ENCODE data around the gene CNPY2.
"Not testable (repeated sequence)": the region's sequence is repeated elsewhere in the genome, so short reads cannot be mapped to it uniquely, and the experiment has no call there.

Gene CNPY2

GRCh38 chr12:56288705-56289387, 26.9 kb downstream of the CNPY2 start:
- Mint-ChIP-seq H3K27ac (no peak overlapping the region), H3K4me3 (no peak overlapping the region)

GRCh38 chr12:56286044-56286830, 29.6 kb downstream of the CNPY2 start:
- ATAC-seq = no peak
- Mint-ChIP-seq H3K27me3 (no peaks in the 10 kb centered on the region), H3K27ac (peak overlapping the region in 1 of 2 donors; percentile 88)

More at GRCh38 chr12:56288705-56289387, 26.9 kb downstream of the CNPY2 start:
- H3K4me1 Mint-ChIP-seq = peaks cover 33% of the 10 kb centered on the region
- no peaks in the 10 kb centered on the region for H3K9me3 Mint-ChIP-seq
- DNase-seq (no peak), ATAC-seq (no peak)
- no peaks in the 10 kb centered on the region for H3K27me3 Mint-ChIP-seq

DNA sequence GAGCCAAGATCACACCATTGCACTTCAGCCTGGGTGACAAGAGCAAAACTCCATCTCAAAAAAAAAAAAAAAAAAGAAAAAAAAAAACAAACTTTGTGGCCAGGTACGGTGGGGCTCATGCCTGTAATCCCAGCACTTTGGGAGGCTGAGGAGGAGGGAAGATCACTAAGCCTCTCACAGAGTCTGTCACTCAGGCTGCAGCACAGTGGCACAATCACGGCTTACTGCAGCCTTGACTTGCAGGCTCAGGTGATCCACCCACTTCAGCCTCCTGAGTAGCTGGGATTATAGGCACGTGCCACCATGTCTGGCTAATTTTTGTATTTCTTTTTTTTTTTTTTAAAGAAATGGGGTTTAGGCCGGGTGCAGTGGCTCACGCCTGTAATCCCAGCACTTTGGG, 31.5 kb downstream of the CNPY2 start:
- not testable (repeated sequence) for H3K27me3 Mint-ChIP-seq

More at GRCh38 chr12:56286044-56286830, 29.6 kb downstream of the CNPY2 start:
- Mint-ChIP-seq H3K9me3 (no peaks in the 10 kb centered on the region), H3K4me3 (no peak overlapping the region), H3K4me1 (peaks cover 12% of the 10 kb centered on the region)
- DNase-seq = no peak

GRCh38 chr12:56282579-56282978, 33.2 kb downstream of the CNPY2 start:
- Mint-ChIP-seq H3K27ac (no peak overlapping the region), H3K4me1 (no peaks in the 10 kb centered on the region), H3K9me3 (no peaks in the 10 kb centered on the region), H3K27me3 (no peaks in the 10 kb centered on the region), H3K4me3 (no peak overlapping the region)
- DNase-seq = no peak
- no peak for ATAC-seq

More for the DNA sequence above, 31.5 kb downstream of the CNPY2 start:
- not testable (repeated sequence) for H3K27ac Mint-ChIP-seq, DNase-seq, H3K9me3 Mint-ChIP-seq, H3K4me1 Mint-ChIP-seq, ATAC-seq, H3K4me3 Mint-ChIP-seq

DNA sequence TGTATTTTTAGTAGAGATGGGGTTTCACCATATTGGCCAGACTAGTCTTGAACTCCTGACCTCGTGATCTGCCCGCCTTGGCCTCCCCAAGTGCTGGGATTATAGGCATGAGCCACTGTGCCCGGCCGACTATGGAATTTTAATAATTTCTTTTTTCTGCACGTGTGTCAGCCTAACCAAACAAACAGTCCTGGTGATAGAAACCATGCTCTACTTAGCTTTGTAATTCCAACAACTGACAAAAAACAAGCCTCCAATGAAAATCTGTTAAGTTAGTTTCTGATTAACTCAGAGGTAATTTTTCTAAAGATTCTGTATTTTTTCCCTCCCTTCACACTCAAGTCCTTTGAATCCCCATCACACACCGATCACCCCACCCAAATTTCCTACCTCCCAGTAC, 33.8 kb downstream of the CNPY2 start:
- H3K27me3 Mint-ChIP-seq = no peaks in the 10 kb centered on the region
- H3K9me3 Mint-ChIP-seq = no peaks in the 10 kb centered on the region
- DNase-seq (no peak), ATAC-seq (no peak)
- H3K27ac Mint-ChIP-seq = peak overlapping the region in 1 of 2 donors; percentile 65
- H3K4me3 Mint-ChIP-seq = no peak overlapping the region
- no peaks in the 10 kb centered on the region for H3K4me1 Mint-ChIP-seq

DNA sequence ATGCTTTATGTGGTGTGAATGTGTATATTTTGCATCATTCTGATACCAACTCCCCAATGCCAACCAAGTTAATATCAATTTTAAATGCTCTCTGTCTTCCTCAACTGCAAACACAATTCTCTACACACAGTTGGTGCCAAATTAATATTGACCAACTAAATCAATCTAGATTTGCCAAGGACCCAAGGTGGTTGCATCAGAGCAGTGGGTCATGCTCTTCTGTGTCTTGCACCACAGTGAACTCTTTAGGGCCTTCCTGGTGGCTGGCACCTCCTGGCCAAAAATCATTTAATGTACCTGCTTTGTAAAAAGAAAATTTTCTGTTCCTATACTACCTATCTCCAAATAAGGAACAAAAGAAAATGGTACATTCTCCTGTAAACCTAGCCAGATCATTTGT, 34.9 kb downstream of the CNPY2 start:
- H3K27me3 Mint-ChIP-seq = no peaks in the 10 kb centered on the region
- DNase-seq (no peak), ATAC-seq (no peak)
- H3K4me1 Mint-ChIP-seq = no peaks in the 10 kb centered on the region
- no peaks in the 10 kb centered on the region for H3K9me3 Mint-ChIP-seq
- H3K27ac Mint-ChIP-seq = no peak overlapping the region
- no peak overlapping the region for H3K4me3 Mint-ChIP-seq

DNA sequence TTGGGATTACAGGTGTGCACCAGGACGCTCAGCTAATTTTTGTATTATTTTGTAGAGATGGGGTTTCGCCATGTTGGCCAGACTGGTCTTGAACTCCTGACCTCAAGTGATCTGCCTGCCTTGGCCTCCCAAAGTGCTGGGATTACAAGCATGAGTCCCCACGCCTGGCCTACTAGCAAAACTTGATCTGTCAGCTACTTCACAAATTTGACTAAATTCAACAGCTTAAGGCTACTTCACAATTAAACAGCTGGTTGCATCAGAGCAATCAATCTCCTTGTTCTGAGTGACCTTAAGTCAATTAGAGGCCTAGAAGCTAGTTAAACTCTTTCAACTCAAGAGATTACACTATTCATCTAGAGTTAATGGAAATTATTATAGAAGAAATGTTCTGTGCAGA, 36.9 kb downstream of the CNPY2 start:
- Mint-ChIP-seq H3K9me3 (no peaks in the 10 kb centered on the region), H3K27ac (no peak overlapping the region), H3K27me3 (no peaks in the 10 kb centered on the region), H3K4me1 (no peaks in the 10 kb centered on the region), H3K4me3 (no peak overlapping the region)
- ATAC-seq = no peak
- DNase-seq = no peak

GRCh38 chr12:56274299-56274698, 41.5 kb downstream of the CNPY2 start:
- H3K27ac Mint-ChIP-seq = no peak overlapping the region
- H3K27me3 Mint-ChIP-seq = no peaks in the 10 kb centered on the region
- DNase-seq (no peak), ATAC-seq (no peak)
- no peaks in the 10 kb centered on the region for H3K9me3 Mint-ChIP-seq
- no peaks in the 10 kb centered on the region for H3K4me1 Mint-ChIP-seq
- H3K4me3 Mint-ChIP-seq = no peak overlapping the region

GRCh38 chr12:56272468-56272867, 43.3 kb downstream of the CNPY2 start:
- not testable (repeated sequence) for ATAC-seq, H3K4me1 Mint-ChIP-seq, H3K4me3 Mint-ChIP-seq, H3K27ac Mint-ChIP-seq, H3K27me3 Mint-ChIP-seq, DNase-seq, H3K9me3 Mint-ChIP-seq

DNA sequence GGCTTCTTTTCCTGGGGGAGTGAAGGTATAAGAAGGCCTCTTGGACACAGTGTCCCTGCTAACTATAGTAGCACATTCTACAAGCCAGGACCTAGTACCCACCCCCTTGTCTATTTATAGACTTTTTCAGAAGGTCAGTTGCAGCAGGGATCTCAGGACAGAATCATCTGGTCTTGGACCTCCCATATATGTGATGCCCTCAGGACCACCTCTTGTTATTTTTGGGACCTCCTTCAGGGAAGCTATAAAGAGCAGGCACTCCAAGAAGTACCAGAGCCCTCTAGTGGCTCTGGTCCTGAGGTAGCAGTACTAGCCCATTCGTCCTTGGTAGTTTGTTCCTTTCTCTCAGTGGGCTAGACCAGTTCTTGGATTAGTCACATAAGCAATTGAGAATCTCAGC, 44.8 kb downstream of the CNPY2 start:
- no peak overlapping the region for H3K4me3 Mint-ChIP-seq
- no peaks in the 10 kb centered on the region for H3K27me3 Mint-ChIP-seq
- ATAC-seq (no peak), DNase-seq (no peak)
- no peaks in the 10 kb centered on the region for H3K9me3 Mint-ChIP-seq
- no peak overlapping the region for H3K27ac Mint-ChIP-seq
- peaks cover 22% of the 10 kb centered on the region for H3K4me1 Mint-ChIP-seq

- Mint-ChIP-seq H3K4me3 (peak overlapping the region; percentile 96 to 98), H3K27ac (peak overlapping the region; percentile 72 to 85), H3K4me1 (peaks cover 22% of the 10 kb centered on the region), H3K27me3 (no peaks in the 10 kb centered on the region), H3K9me3 (no peaks in the 10 kb centered on the region)
- ATAC-seq (no peak), DNase-seq (no peak)
These were observed 48.2 kb downstream of the CNPY2 start for GRCh38 chr12:56267443-56268071.

- Mint-ChIP-seq H3K4me1 (peaks cover 22% of the 10 kb centered on the region), H3K27me3 (no peaks in the 10 kb centered on the region), H3K27ac (peak within 1 kb of the TSS; percentile 85 to 92), H3K9me3 (no peaks in the 10 kb centered on the region), H3K4me3 (peak within 1 kb of the TSS; percentile 96 to 98)
- peak; percentile 86 to 87 for DNase-seq
- peak; percentile 96 for ATAC-seq
These were observed 48.9 kb downstream of the CNPY2 start, which contains the start of gene COQ10A for GRCh38 chr12:56266693-56267442. Gene COQ10A (plus strand): TSS chr12:56266942. CDS start chr12:56267119, 177 bp downstream.

DNA sequence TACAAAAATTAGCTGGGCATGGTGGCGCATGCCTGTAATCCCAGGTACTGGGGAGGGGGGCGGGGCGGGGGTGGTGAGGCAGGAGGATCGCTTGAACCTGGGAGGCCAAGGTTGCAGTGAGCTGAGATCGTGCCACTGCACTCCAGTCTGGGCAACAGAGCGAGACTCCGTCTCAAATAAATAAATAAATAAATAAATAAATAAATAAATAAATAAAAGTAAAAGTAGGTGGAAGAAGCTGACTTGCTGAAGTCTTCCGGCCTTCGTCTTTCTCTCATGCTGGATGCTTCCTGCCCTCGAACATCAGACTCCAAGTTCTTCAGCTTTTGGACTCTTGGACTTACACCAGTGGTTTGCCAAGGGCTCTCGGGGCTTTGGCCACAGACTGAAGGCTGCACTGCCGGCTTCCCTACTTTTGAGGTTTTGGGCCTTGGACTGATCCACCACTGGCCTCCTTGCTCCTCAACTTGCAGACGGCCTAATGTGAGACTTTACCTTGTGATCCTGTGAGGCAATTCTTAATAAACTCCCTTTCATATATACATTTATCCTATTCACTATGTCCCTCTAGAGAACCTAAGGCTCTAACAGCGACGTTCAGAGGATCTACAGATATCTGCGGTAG, 49.6 kb downstream of the CNPY2 start:
- peak overlapping the region; percentile 59 to 92 for H3K27ac Mint-ChIP-seq
- ATAC-seq, DNase-seq, H3K27me3 Mint-ChIP-seq, H3K9me3 Mint-ChIP-seq: not testable (repeated sequence)
- H3K4me3 Mint-ChIP-seq = peak overlapping the region; percentile 96 to 98
- peaks cover 22% of the 10 kb centered on the region for H3K4me1 Mint-ChIP-seq

GRCh38 chr12:56262955-56263354, 52.8 kb downstream of the CNPY2 start:
- not testable (repeated sequence) for H3K4me3 Mint-ChIP-seq, H3K9me3 Mint-ChIP-seq, H3K27me3 Mint-ChIP-seq, DNase-seq, ATAC-seq, H3K27ac Mint-ChIP-seq
- H3K4me1 Mint-ChIP-seq = peaks cover 27% of the 10 kb centered on the region
